Neutrophil (primary cell): ENCODE results near the gene SLFN12.

Source experiments
- H3K27ac ChIP-seq: fragments of 200-600 bp; sonication (generic); 2 replicates; pipeline ENCODE4 v1.5.1; 2016; ENCODE audit warnings: mild to moderate bottlenecking, moderate library complexity
- H3K27me3 ChIP-seq: fragments of 200-600 bp; sonication (generic); 2 replicates; pipeline ENCODE4 v1.6.0; 2016; ENCODE audit warnings: mild to moderate bottlenecking
- H3K36me3 ChIP-seq: fragments of 200-600 bp; sonication (generic); 2 replicates; pipeline ENCODE4 v1.5.1; 2017
- H3K4me1 ChIP-seq, 2 experiments: fragments of 200-600 bp in 1 of 2; sonication (generic) in 1 of 2; 1 replicate in 1 of 2; 2 replicates in 1 of 2; pipeline versions ENCODE4 v1.5.1 to v1.6.1; 2013 to 2016; ENCODE audit warnings: low read depth in 1 of 2, low read length in 1 of 2, mild to moderate bottlenecking in 1 of 2, moderate library complexity in 1 of 2; ENCODE audit not compliant: control insufficient read depth in 1 of 2, insufficient read depth in 1 of 2
- H3K4me3 ChIP-seq, 2 experiments: fragments of 200-600 bp in 1 of 2; sonication (generic) in 1 of 2; 1 replicate in 1 of 2; 2 replicates in 1 of 2; pipeline ENCODE4 v1.5.1; 2013 to 2016; ENCODE audit warnings: low read depth in 1 of 2, low read length in 1 of 2, mild to moderate bottlenecking in 1 of 2, moderate library complexity in 1 of 2
- H3K9me3 ChIP-seq: fragments of 200-600 bp; sonication (generic); 2 replicates; pipeline ENCODE4 v1.5.1; 2016
- TF ChIP-seq, protein P1 (sequence below): fragments of 200-600 bp; sonication (generic); IDR thresholded peaks from 2 replicates; pipeline ENCODE4 v1.5.1; 2016; ENCODE audit warnings: antibody characterized with exemption

SLFN12 gene

DNA sequence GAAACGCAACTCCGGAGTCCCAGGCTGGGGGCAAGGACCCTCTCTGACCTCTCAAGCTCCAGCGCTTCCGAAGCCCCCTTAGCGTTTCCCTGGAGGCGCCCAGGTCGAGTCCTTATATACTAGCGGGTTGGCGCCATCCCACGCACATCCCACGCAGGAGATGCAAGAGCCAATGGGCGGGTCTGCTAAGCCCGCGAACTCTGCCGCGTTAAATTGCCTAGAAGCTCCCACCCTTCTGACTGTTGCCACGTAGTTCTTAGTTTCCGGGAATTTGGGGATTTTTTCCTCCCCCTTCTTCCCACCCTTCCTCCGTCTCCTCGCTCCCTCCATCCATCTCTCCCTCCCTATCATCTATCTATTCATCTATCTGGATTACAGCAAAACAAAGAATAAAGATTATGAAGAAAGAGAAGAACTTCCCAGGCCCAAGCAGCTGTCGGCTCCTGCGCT lies 58.7 kb downstream of the SLFN12 start, which contains the start of gene SLFN11:
Gene SLFN11 (minus strand): TSS at position 88 of the 450 bp plus-strand sequence. CDS start 9,814 bp downstream, outside the sequence.
- Histone ChIP-seq H3K27me3 (no peaks in the 10 kb centered on the region), H3K9me3 (no peaks in the 10 kb centered on the region), H3K36me3 (no peaks in the 10 kb centered on the region), H3K4me3 (peak within 1 kb of the TSS; percentile 84 to 87), H3K4me1 (peaks cover 17 to 22% of the 10 kb centered on the region in 2 experiments), H3K27ac (peak within 1 kb of the TSS; percentile 58)
- TF ChIP-seq, protein P1, sequence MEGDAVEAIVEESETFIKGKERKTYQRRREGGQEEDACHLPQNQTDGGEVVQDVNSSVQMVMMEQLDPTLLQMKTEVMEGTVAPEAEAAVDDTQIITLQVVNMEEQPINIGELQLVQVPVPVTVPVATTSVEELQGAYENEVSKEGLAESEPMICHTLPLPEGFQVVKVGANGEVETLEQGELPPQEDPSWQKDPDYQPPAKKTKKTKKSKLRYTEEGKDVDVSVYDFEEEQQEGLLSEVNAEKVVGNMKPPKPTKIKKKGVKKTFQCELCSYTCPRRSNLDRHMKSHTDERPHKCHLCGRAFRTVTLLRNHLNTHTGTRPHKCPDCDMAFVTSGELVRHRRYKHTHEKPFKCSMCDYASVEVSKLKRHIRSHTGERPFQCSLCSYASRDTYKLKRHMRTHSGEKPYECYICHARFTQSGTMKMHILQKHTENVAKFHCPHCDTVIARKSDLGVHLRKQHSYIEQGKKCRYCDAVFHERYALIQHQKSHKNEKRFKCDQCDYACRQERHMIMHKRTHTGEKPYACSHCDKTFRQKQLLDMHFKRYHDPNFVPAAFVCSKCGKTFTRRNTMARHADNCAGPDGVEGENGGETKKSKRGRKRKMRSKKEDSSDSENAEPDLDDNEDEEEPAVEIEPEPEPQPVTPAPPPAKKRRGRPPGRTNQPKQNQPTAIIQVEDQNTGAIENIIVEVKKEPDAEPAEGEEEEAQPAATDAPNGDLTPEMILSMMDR: no peak

DNA sequence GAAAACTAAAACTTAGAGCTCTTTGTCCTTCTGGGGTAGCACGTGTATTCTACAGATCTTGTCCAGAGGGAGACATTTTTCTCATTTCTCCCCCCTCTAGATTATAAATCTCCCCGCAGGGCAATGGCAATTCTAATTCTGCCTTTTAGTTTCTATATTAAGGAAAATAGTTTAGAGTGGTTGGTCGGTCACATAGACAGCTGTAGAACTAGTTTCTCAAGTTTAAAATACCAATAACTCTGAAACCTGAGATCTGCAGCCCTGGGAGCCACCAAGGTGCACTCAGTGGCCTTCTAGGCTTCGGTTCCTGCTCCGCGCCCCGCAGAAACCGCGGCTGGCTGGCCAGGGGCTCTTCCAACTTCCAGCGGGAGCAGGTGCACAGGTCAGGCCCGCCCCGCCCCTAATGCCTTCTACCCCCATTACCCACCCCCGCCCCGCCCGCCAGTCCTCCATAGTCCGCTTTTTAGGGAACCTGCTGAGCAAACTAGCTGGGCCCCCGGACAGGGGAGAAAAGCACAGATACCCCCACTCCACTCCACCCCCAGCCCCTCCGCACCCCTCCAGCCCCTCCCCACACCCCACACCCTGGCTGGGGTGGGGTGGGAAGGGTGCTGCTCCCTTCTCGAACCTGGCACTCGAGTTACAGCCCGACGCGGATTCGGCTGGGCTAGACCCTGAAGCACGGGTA lies 59.3 kb downstream of the SLFN12 start:
- H3K9me3 ChIP-seq: no peaks in the 10 kb centered on the region
- H3K4me1 ChIP-seq: peaks cover 20 to 27% of the 10 kb centered on the region in 2 experiments
- H3K36me3 ChIP-seq: no peaks in the 10 kb centered on the region
- TF ChIP-seq, protein P1: no peak
- peak overlapping the region; percentile 84 to 87 for H3K4me3 ChIP-seq
- H3K27ac ChIP-seq: peak overlapping the region; percentile 58
- H3K27me3 ChIP-seq: no peaks in the 10 kb centered on the region

DNA sequence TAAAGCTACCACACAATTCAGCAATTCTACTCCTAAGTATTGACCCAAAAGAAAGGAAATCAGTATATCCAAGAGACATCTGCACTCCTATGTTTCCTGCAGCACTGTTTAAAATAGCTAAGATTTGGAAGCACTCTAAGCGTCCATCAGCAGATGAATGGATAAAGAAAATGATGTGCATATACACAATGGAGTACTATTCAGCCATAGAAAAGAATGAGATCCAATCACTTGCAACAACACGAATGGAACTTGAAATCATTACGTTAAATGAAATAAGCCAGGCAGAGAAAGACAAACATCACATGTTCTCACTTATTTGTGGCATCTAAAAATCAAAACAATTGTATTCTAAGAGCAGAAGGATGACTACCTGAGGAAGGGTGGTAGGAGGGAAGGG lies 60.4 kb downstream of the SLFN12 start:
- TF ChIP-seq, protein P1: no peak
- no peak overlapping the region for H3K27ac ChIP-seq
- H3K36me3 ChIP-seq: no peaks in the 10 kb centered on the region
- H3K4me3 ChIP-seq: no peak overlapping the region
- H3K4me1 ChIP-seq: peaks cover 26 to 33% of the 10 kb centered on the region in 2 experiments
- no peaks in the 10 kb centered on the region for H3K9me3 ChIP-seq
- no peaks in the 10 kb centered on the region for H3K27me3 ChIP-seq

DNA sequence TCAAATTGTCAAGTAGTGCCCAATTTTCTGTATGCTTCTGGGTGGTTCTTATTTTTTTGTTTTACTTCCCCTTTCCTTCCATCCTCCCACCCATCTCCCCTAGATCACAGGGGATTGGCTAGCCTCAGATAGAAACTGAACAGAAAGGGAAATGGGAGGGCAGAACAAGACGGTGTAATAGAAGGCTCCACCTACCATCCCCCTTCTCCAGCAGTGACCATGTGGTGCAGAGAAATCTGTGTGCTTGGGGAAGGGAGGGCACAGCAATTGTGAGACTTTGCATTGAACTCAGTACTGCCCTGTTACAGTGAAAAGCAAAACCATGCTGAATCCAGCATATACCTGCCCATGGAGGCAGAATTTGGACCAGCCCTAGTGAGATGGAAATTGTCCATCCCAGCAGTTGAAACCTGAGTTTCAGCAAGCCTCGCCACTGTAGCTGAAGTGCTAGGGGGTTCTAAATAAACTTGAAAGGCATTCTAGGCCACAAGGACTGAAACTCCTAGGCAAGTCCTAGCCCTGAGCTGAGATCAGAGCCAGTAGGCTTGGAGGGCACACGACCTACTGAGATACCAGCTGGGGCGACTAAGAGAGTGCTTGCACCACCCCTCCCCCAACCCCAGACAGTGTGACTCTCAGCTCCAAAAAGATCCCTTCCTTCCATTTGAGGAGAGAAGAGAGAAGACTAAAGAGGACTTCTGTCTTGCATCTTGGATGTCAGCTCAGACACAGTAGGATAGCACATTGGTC lies 64.0 kb downstream of the SLFN12 start:
- Histone ChIP-seq H3K4me1 (peaks cover 17 to 18% of the 10 kb centered on the region in 2 experiments), H3K4me3 (no peak overlapping the region), H3K27ac (peak overlapping the region; percentile 51), H3K36me3 (no peaks in the 10 kb centered on the region), H3K27me3 (no peaks in the 10 kb centered on the region), H3K9me3 (no peaks in the 10 kb centered on the region)
- TF ChIP-seq, protein P1: no peak

DNA sequence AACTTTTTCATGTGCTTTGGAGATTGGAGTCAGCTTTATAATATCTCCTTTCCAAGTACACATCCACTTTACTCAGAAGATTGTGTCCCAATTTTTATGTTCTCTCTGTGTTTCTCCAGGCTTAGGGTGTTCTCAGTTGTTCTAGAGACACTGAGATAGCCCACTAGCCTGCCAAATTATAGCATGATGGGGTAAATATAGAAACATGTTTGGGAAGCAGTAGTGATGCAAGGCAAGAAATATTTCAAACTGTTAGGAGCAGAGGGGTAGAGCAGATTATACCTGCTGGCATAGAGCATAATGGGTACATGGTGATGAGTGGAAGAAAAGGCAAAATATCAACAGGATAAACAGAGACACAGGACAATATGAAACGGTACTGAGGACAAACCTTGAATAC lies 71.3 kb downstream of the SLFN12 start:
- H3K4me3 ChIP-seq: no peak overlapping the region
- H3K9me3 ChIP-seq: no peaks in the 10 kb centered on the region
- H3K36me3 ChIP-seq: peaks cover 7% of the 10 kb centered on the region
- H3K27me3 ChIP-seq: no peaks in the 10 kb centered on the region
- no peaks in the 10 kb centered on the region for H3K4me1 ChIP-seq
- no peak overlapping the region for H3K27ac ChIP-seq
- TF ChIP-seq, protein P1: no peak
